ENCODE results near the gene MYH14.

DNA sequence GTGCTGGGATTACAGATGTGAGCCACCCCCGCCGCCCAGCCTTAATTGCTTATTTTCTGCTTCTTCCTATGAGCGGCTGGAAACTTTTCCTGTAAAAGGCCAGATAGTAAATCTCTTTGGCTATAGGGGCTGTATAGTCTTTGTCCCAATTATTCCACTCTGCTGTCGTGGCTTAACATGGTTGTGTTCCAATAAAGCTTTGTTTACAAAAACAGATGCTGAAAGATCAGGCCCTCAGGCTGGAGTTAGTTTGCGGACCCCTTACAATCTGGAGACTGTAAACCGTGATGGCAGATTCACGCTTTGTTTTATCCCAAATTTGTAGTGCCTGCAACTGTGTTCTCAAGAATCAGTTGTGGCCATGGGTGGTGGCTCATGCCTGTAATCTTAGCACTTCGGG lies 115.0 kb downstream of the MYH14 start:
- TF ChIP-seq RAD21 (IDR thresholded peaks at IDR 0.05; ENCODE audit: low read length) (no peak), ELK1 (IDR thresholded peaks at IDR 0.05; ENCODE audit: borderline replicate concordance, low read depth, low read length) (no peak), RCOR1 (IDR thresholded peaks at IDR 0.05; ENCODE audit: insufficient replicate concordance, low read length) (no peak), NFE2L2 (IDR thresholded peaks at IDR 0.05; ENCODE audit: low read depth, low read length) (no peak), SMC3 (IDR thresholded peaks at IDR 0.05; ENCODE audit: low read depth, low read length) (no peak), POLR2A (IDR thresholded peaks at IDR 0.05; ENCODE audit: low read depth, low read length) (no peak), CEBPB (IDR thresholded peaks at IDR 0.05; ENCODE audit: low read depth, low read length) (no peak), RFX5 (IDR thresholded peaks at IDR 0.05; ENCODE audit: low read depth, low read length) (no peak)
- TF ChIP-seq, protein P1, sequence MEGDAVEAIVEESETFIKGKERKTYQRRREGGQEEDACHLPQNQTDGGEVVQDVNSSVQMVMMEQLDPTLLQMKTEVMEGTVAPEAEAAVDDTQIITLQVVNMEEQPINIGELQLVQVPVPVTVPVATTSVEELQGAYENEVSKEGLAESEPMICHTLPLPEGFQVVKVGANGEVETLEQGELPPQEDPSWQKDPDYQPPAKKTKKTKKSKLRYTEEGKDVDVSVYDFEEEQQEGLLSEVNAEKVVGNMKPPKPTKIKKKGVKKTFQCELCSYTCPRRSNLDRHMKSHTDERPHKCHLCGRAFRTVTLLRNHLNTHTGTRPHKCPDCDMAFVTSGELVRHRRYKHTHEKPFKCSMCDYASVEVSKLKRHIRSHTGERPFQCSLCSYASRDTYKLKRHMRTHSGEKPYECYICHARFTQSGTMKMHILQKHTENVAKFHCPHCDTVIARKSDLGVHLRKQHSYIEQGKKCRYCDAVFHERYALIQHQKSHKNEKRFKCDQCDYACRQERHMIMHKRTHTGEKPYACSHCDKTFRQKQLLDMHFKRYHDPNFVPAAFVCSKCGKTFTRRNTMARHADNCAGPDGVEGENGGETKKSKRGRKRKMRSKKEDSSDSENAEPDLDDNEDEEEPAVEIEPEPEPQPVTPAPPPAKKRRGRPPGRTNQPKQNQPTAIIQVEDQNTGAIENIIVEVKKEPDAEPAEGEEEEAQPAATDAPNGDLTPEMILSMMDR (conservative IDR thresholded peaks at IDR 0.05; ENCODE audit: low read depth, low read length) = no peak
- TF ChIP-seq, protein P2, sequence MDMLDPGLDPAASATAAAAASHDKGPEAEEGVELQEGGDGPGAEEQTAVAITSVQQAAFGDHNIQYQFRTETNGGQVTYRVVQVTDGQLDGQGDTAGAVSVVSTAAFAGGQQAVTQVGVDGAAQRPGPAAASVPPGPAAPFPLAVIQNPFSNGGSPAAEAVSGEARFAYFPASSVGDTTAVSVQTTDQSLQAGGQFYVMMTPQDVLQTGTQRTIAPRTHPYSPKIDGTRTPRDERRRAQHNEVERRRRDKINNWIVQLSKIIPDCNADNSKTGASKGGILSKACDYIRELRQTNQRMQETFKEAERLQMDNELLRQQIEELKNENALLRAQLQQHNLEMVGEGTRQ (IDR thresholded peaks at IDR 0.05; ENCODE audit: low read depth, low read length) = no peak

Measured in IMR-90 (cell line).